KBM-7 (cell line): ENCODE results near the gene ANKRD22.

Source experiments
- DNase-seq: peaks from one replicate; pipeline ENCODE4 v3.0.0-alpha.2; 2015
- in situ Hi-C: fragments of 300-500 bp; cut with MboI; formaldehyde crosslinking; loops from 2 replicates; pipeline ENCODE4 v1.14.3; 2020; ENCODE audit warnings: low sequenced_read_pairs, low pct_unique_long_range_greater_than_20kb, mixed read lengths

ANKRD22 gene

GRCh38 chr10:88809621-88810020, 42.0 kb downstream of the ANKRD22 start:
- in situ Hi-C loops, result no loop called here
- no peak for DNase-seq

- no peak for DNase-seq
- in situ Hi-C loops, result no loop called here
Measured at GRCh38 chr10:88805924-88806323, 45.7 kb downstream of the ANKRD22 start.

GRCh38 chr10:88805361-88805760, 46.3 kb downstream of the ANKRD22 start:
- DNase-seq, result no peak
- in situ Hi-C loops, result no loop called here

- DNase-seq, result no peak
- in situ Hi-C loops, result no loop called here
Measured at GRCh38 chr10:88804083-88804812, 47.4 kb downstream of the ANKRD22 start.

- in situ Hi-C loops, result no loop called here
- no peak for DNase-seq
Measured at GRCh38 chr10:88803641-88804040, 48.0 kb downstream of the ANKRD22 start.

GRCh38 chr10:88802523-88803285, 48.9 kb downstream of the ANKRD22 start, which contains the start of gene LIPM:
Gene LIPM, plus strand, starts transcription at chr10:88802730. Its CDS starts 167 bp downstream, at chr10:88802897.
- in situ Hi-C loops, result no loop called here
- no peak for DNase-seq

GRCh38 chr10:88800152-88801125, 51.2 kb downstream of the ANKRD22 start:
- in situ Hi-C loops, result no loop called here
- no peak for DNase-seq

GRCh38 chr10:88794731-88795130, 56.9 kb downstream of the ANKRD22 start:
- no peak for DNase-seq
- in situ Hi-C loops, result no loop called here

GRCh38 chr10:88793712-88794299, 57.8 kb downstream of the ANKRD22 start:
- in situ Hi-C loops, result no loop called here
- DNase-seq, result no peak

GRCh38 chr10:88792661-88793060, 59.0 kb downstream of the ANKRD22 start:
- in situ Hi-C loops, result no loop called here
- peak; percentile 82 for DNase-seq

- in situ Hi-C loops, result no loop called here
- DNase-seq, result peak; percentile 50
Measured at GRCh38 chr10:88791924-88792323, 59.7 kb downstream of the ANKRD22 start.

GRCh38 chr10:88788924-88789323, 62.7 kb downstream of the ANKRD22 start:
- DNase-seq, result no peak
- in situ Hi-C loops, result no loop called here

- in situ Hi-C loops, result no loop called here
- DNase-seq, result no peak
Measured at GRCh38 chr10:88787463-88787862, 64.2 kb downstream of the ANKRD22 start.

GRCh38 chr10:88786032-88786770, 65.4 kb downstream of the ANKRD22 start:
- DNase-seq, result no peak
- in situ Hi-C loops, result no loop called here

GRCh38 chr10:88783724-88784123, 67.9 kb downstream of the ANKRD22 start:
- in situ Hi-C loops, result no loop called here
- DNase-seq, result no peak

GRCh38 chr10:88782222-88782621, 69.4 kb downstream of the ANKRD22 start:
- no peak for DNase-seq
- in situ Hi-C loops, result no loop called here

- in situ Hi-C loops, result no loop called here
- no peak for DNase-seq
Measured at GRCh38 chr10:88781206-88781605, 70.4 kb downstream of the ANKRD22 start.
